ENCODE measurements around the gene MSH6. TPM values are rescaled to one million over a fixed set of nuclear protein-coding genes. Genes with fewer than 3 reads are reported as not detected.

The MSH6 gene
- total and polyA plus RNA-seq, 2 of the 8 experiments (the other 6 are each of a cell fraction or from before 2014, with no cell fraction given): 45.8 to 301 TPM

DNA sequence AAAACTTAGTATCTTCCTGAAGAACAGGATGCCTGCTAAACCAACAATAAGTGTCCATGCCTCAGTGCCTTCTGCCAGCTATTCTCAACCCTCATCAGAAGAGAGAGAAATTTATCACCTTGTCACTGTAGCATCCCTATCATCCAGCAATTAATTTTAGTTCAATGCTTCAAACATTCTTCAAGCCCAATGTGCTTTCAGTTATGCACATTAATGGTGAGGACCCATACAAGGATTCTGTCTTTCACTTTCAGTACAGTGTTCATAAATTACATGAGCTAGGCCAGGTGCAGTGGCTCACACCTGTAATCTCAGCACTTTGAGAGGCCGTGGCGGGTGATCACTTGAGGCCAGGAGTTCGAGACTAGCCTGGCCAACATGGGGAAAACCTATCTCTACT, 47.0 kb upstream of the MSH6 start:
- no peak overlapping the region for H3K4me3 ChIP-seq (ENCODE audit: extremely low read depth in 1 of 4, insufficient read depth in 2 of 4, low read depth in 3 of 4, low read length in 4 of 4)
- H3K4me1 ChIP-seq (replicated peaks in 1 of 4; ENCODE audit: control insufficient read depth in 3 of 4, insufficient read depth in 4 of 4, low read length in 3 of 4): peaks cover 0 to 5% (median 0%) of the 10 kb centered on the region in 4 experiments; a peak in 1 of 7 replicates
- no peaks in the 10 kb centered on the region for H3K9me3 ChIP-seq (ENCODE audit: insufficient read depth in 2 of 2, low read depth in 1 of 2, low read length in 1 of 2)
- no peak overlapping the region for H2BK15ac ChIP-seq (ENCODE audit: low read length)
- no peak overlapping the region for H3K14ac ChIP-seq (ENCODE audit: insufficient read length)
- no peak overlapping the region for H2BK20ac ChIP-seq (ENCODE audit: low read length)
- no peaks in the 10 kb centered on the region for H3K36me3 ChIP-seq (ENCODE audit: control insufficient read depth in 2 of 4, insufficient read depth in 4 of 4, low read length in 3 of 4)
- no peak overlapping the region for H4K5ac ChIP-seq (ENCODE audit: insufficient read length, low read depth, low read length)
- no peak overlapping the region for H4K91ac ChIP-seq (replicated peaks; ENCODE audit: insufficient read length, low read length)
- no peaks in the 10 kb centered on the region for H3K27me3 ChIP-seq (replicated peaks in 1 of 4; ENCODE audit: control insufficient read depth in 3 of 4, extremely low read depth in 1 of 4, insufficient read depth in 3 of 4, low read length in 3 of 4)
- 100% methylated on average over 3 of the region's 3 CpGs; no CpG with 5 or more reads in 1 of the 2 experiments for WGBS, 2 experiments (ENCODE audit: extremely low coverage in 1 of 2, insufficient coverage in 1 of 2, insufficient read length in 1 of 2, insufficient replicate concordance in 2 of 2, low coverage in 1 of 2, low lambda C conversion rate in 2 of 2, missing lambda C conversion rate in 1 of 2)
- ChIA-PET CTCF (ENCODE audit: partially characterized antibody) (interaction anchor here (1.3 to 2.2 kb wide), 5 partner anchors 8 to 82 kb away, joined by 3 to 7 read pairs (median 4); no protein-coding TSS in a partner anchor), POLR2A (ENCODE audit: partially characterized antibody) (interaction anchor here (0.6 kb wide), 1 partner anchor 9 kb away, joined by 3 read pairs; no protein-coding TSS in a partner anchor)
- H2AFZ ChIP-seq (ENCODE audit: low read length): no peak overlapping the region
- DNase-seq (ENCODE audit: low read depth in 1 of 2, low spot score in 2 of 2): no peak
- no peak overlapping the region for H3K27ac ChIP-seq (ENCODE audit: low read depth, low read length)
- no peaks in the 10 kb centered on the region for H3K23me2 ChIP-seq (ENCODE audit: low read depth, low read length)
- FAIRE-seq: no peak
- no peak overlapping the region for H2BK12ac ChIP-seq (ENCODE audit: low read depth, low read length)
- H3K9ac ChIP-seq (replicated peaks in 1 of 4; ENCODE audit: extremely low read depth in 1 of 4, low read depth in 3 of 4, low read length in 3 of 4): no peak overlapping the region
- no peak overlapping the region for H2BK5ac ChIP-seq (ENCODE audit: low read depth, low read length)
- no peak overlapping the region for H2BK120ac ChIP-seq (replicated peaks; ENCODE audit: low read depth, low read length)
- H3K23ac ChIP-seq (ENCODE audit: insufficient read length): no peak overlapping the region
- H3K18ac ChIP-seq (ENCODE audit: extremely low read depth, low read length): no peak overlapping the region
- no peak overlapping the region for H3K4ac ChIP-seq (replicated peaks; ENCODE audit: insufficient read length, low read depth, low read length)
- H3K56ac ChIP-seq (replicated peaks; ENCODE audit: insufficient read length, low read depth, low read length): no peak overlapping the region
- H4K20me1 ChIP-seq (replicated peaks in 1 of 2; ENCODE audit: control insufficient read depth in 1 of 2, insufficient read depth in 2 of 2, low read length in 2 of 2): no peaks in the 10 kb centered on the region
- no peak overlapping the region for H3K4me2 ChIP-seq (ENCODE audit: insufficient read depth in 1 of 2, low read depth in 2 of 2, low read length in 2 of 2)
- no peak overlapping the region for H4K8ac ChIP-seq (ENCODE audit: extremely low read depth, insufficient read depth, low read length)
- no peak overlapping the region for H2AK5ac ChIP-seq (ENCODE audit: low read depth, low read length)
- TF ChIP-seq, protein P1, sequence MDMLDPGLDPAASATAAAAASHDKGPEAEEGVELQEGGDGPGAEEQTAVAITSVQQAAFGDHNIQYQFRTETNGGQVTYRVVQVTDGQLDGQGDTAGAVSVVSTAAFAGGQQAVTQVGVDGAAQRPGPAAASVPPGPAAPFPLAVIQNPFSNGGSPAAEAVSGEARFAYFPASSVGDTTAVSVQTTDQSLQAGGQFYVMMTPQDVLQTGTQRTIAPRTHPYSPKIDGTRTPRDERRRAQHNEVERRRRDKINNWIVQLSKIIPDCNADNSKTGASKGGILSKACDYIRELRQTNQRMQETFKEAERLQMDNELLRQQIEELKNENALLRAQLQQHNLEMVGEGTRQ (IDR thresholded peaks at IDR 0.05; ENCODE audit: low read length): no peak
- TF ChIP-seq TCF12 (IDR thresholded peaks at IDR 0.05; ENCODE audit: low read depth, low read length): no peak
- TF ChIP-seq EGR1 (IDR thresholded peaks at IDR 0.05; ENCODE audit: borderline replicate concordance, low read depth, low read length): no peak
- no peak for TF ChIP-seq RBBP5 (IDR thresholded peaks at IDR 0.05; ENCODE audit: borderline replicate concordance, low read depth, low read length)
- TF ChIP-seq MAFK (IDR thresholded peaks at IDR 0.05; ENCODE audit: low read depth, low read length): no peak
- TF ChIP-seq SIX5 (IDR thresholded peaks at IDR 0.05; ENCODE audit: low read depth, low read length): no peak
- no peak for TF ChIP-seq CHD1 (IDR thresholded peaks at IDR 0.05; ENCODE audit: low read depth, low read length)
- TF ChIP-seq, protein P2, sequence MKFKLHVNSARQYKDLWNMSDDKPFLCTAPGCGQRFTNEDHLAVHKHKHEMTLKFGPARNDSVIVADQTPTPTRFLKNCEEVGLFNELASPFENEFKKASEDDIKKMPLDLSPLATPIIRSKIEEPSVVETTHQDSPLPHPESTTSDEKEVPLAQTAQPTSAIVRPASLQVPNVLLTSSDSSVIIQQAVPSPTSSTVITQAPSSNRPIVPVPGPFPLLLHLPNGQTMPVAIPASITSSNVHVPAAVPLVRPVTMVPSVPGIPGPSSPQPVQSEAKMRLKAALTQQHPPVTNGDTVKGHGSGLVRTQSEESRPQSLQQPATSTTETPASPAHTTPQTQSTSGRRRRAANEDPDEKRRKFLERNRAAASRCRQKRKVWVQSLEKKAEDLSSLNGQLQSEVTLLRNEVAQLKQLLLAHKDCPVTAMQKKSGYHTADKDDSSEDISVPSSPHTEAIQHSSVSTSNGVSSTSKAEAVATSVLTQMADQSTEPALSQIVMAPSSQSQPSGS (IDR thresholded peaks at IDR 0.05; ENCODE audit: low read length): no peak
- TF ChIP-seq TBP (IDR thresholded peaks at IDR 0.05; ENCODE audit: low read depth, low read length): no peak
- TF ChIP-seq SIN3A (conservative IDR thresholded peaks at IDR 0.05 in 1 of 2, IDR thresholded peaks at IDR 0.05 in 1 of 2; ENCODE audit: low read depth in 1 of 2, low read length in 2 of 2): no peak
- H3K79me1 ChIP-seq (ENCODE audit: low read depth, low read length): no peaks in the 10 kb centered on the region
- H3K79me2 ChIP-seq (ENCODE audit: control insufficient read depth in 1 of 2, insufficient read depth in 2 of 2, low read length in 2 of 2): no peaks in the 10 kb centered on the region

All from H1 (cell line).